LNCAP (cell line): ENCODE results near the gene PTPRQ.

Experiments used
- TF ChIP-seq, protein P1 (sequence below): fragments of 450-650 bp; IDR thresholded peaks from 2 replicates; pipeline ENCODE4 v1.5.1; 2017; ENCODE audit warnings: mild to moderate bottlenecking

PTPRQ gene

GRCh38 chr12:80681287-80681686 lies 237.3 kb downstream of the PTPRQ start:
- TF ChIP-seq, protein P1, sequence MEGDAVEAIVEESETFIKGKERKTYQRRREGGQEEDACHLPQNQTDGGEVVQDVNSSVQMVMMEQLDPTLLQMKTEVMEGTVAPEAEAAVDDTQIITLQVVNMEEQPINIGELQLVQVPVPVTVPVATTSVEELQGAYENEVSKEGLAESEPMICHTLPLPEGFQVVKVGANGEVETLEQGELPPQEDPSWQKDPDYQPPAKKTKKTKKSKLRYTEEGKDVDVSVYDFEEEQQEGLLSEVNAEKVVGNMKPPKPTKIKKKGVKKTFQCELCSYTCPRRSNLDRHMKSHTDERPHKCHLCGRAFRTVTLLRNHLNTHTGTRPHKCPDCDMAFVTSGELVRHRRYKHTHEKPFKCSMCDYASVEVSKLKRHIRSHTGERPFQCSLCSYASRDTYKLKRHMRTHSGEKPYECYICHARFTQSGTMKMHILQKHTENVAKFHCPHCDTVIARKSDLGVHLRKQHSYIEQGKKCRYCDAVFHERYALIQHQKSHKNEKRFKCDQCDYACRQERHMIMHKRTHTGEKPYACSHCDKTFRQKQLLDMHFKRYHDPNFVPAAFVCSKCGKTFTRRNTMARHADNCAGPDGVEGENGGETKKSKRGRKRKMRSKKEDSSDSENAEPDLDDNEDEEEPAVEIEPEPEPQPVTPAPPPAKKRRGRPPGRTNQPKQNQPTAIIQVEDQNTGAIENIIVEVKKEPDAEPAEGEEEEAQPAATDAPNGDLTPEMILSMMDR: no peak

DNA sequence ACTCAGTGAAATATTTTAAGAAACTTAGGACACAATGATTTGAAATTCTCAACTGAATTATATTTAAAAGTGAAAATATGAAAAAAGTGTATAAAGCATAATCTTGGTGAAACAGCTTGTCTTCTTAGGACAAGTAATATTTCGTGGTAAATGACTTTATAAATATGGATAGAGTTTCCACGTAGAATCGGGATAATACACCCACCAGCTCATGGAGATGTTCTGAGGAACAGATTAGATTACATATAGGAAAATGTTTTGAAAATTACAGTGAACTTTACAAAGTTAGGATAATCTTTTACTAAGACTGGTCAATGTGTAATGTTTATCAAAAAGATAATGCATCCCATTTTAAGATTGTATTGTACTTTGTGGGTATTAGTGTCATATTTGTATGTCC lies 237.8 kb downstream of the PTPRQ start:
- TF ChIP-seq, protein P1: no peak

DNA sequence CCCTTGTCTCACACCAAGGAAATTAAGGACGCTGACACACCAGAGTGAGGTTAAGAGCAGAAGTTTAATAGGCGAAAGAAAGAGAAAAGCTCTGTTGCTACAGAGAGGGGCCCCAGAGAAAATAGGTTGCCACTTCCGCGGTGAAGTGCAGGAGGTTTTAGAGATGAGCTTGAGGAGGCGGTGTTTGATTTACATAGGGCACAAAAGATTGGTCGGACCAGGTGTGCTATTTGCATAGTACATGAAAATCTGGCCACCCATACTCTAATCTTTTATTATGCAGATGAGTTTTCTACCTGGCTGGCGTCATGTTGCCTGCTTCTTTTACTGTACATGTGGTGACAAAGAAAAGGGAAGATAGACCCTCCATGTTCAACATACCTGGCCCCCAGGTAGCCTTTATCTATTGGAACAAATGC lies 240.1 kb downstream of the PTPRQ start:
- TF ChIP-seq, protein P1: no peak

GRCh38 chr12:80690090-80690489 lies 246.1 kb downstream of the PTPRQ start:
- TF ChIP-seq, protein P1: no peak

GRCh38 chr12:80690513-80690912 lies 246.5 kb downstream of the PTPRQ start:
- TF ChIP-seq, protein P1: no peak

DNA sequence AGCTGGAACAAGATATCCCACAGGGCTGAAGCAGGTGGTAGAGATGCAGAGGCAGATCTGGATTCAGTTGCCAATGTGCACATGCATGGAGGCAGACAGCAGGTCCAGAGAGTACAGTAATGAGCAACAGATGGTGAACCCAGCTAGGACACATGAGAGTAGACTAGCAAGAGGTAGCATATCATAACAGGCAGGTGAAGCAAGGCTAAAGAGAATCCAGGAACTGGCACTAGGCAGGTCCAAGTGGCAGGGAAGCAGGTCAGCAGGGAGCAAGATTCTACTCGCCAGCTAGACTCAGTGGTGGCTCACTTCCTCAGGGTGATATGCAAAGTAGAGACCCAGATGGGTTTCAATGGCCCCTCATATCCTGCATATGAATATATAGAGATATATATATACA lies 248.1 kb downstream of the PTPRQ start:
- TF ChIP-seq, protein P1: no peak

DNA sequence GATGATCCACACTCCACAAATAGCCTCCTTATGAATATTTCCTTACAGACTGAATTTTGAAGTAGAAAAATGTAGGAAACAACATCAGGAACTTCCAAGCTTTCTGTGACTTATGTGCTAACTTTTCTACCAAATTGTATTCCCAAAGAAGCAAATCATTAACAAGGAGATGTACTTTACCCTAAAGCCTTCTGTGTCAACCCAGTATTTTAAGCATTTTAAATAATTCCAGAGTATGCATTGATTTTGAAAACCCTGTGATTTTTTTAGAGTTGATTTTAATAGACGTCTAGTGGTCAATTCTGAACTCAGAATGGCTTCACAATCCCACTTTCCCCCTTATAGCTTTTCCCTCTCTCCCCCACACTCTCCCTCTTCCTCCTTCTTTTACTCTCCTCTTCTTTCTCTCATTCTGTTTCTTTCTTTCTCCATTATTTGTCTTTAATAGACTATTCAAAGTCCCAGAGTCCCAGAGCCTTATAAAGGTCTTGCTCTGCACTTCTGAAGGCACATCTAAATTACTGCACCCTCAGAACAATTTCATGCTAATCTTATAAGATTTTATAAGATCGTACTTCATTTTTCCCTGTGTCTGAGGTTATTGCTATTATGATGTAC lies 253.3 kb downstream of the PTPRQ start:
- TF ChIP-seq, protein P1: no peak

DNA sequence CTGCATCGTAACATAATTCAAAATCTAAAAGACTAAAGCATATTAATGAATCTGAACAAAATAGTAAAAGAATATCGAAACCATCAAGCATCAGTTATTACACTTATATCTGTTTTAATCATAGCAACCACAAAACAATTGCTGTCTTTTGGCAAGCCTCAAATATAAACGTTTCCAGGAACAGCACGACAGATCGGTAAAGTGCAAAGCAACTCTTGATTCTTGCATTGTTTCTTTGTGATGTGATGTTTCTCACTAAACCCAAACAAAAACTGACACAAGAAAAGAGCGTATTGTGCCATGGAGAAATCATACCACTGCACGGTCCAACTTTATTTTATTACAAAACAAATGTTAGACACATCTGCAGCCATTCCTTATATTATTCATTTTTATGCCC lies 254.2 kb downstream of the PTPRQ start:
- TF ChIP-seq, protein P1: no peak
